Stimulated activated CD8-positive, alpha-beta memory T cell treated with anti-CD3 and anti-CD28 coated beads, Interleukin-4, amount 100 ng/mL, for 4 hours (primary cell): ENCODE data around the gene NCAPD2.
A peak's percentile ranks its signal among the peaks of the same experiment; 100 is the strongest.

ENCODE experiments used
- DNase-seq, 2 donors: peaks; one replicate each; pipeline ENCODE4 v3.0.0-alpha.2; 2020; ENCODE audit warnings: low read depth in 2 of 2, low spot score in 1 of 2

The NCAPD2 gene

GRCh38 chr12:6533923-6534694 lies 40.2 kb downstream of the NCAPD2 start, which contains the start of gene GAPDH:
Gene GAPDH (plus strand): TSS chr12:6534517. CDS start chr12:6534833, 316 bp downstream.
- peak; percentile 67 to 82 for DNase-seq

GRCh38 chr12:6534695-6534944 lies 40.7 kb downstream of the NCAPD2 start:
- peak in 1 of 2 donors; percentile 81 for DNase-seq

- DNase-seq, result peak; percentile 41 to 58
Measured at GRCh38 chr12:6534945-6535696, 41.2 kb downstream of the NCAPD2 start.

- no peak for DNase-seq
Measured at GRCh38 chr12:6535697-6535946, 41.7 kb downstream of the NCAPD2 start.

- DNase-seq, result no peak
Measured at GRCh38 chr12:6535960-6536847, 42.3 kb downstream of the NCAPD2 start.

GRCh38 chr12:6536894-6537579 lies 43.1 kb downstream of the NCAPD2 start:
- no peak for DNase-seq

- DNase-seq, result peak; percentile 65 to 78
Measured at GRCh38 chr12:6537580-6538419, 43.9 kb downstream of the NCAPD2 start.

GRCh38 chr12:6538420-6539313 lies 44.8 kb downstream of the NCAPD2 start:
- no peak for DNase-seq

- no peak for DNase-seq
Measured at GRCh38 chr12:6539314-6539682, 45.4 kb downstream of the NCAPD2 start.

GRCh38 chr12:6539707-6540134 lies 45.8 kb downstream of the NCAPD2 start:
- no peak for DNase-seq

- no peak for DNase-seq
Measured at GRCh38 chr12:6540181-6540877, 46.4 kb downstream of the NCAPD2 start.

- no peak for DNase-seq
Measured at GRCh38 chr12:6541371-6542165, 47.7 kb downstream of the NCAPD2 start.

- no peak for DNase-seq
Measured at GRCh38 chr12:6542209-6543009, 48.5 kb downstream of the NCAPD2 start.

GRCh38 chr12:6546016-6546415 lies 52.1 kb downstream of the NCAPD2 start:
- DNase-seq, result no peak

GRCh38 chr12:6547566-6547965 lies 53.7 kb downstream of the NCAPD2 start:
- DNase-seq, result no peak

GRCh38 chr12:6547987-6548386 lies 54.1 kb downstream of the NCAPD2 start:
- no peak for DNase-seq

- no peak for DNase-seq
Measured at GRCh38 chr12:6548556-6548955, 54.7 kb downstream of the NCAPD2 start.
